Lung (tissue), 12 donors: ENCODE measurements around the gene TSPYL1. TPM values are rescaled to one million over a fixed set of nuclear protein-coding genes. Genes with fewer than 3 reads are reported as not detected.
"Not testable (repeated sequence)": the region's sequence is repeated elsewhere in the genome, so short reads cannot be mapped to it uniquely, and the experiment has no call there.

Experiments used
- ATAC-seq: fragments of 200-7000 bp; cut with Tn5 transposase; one replicate; pipeline ENCODE4 v1.9.1; 2020; ENCODE audit warnings: moderate number of reproducible peaks; ENCODE audit not compliant: insufficient read depth, low FRiP score
- DNase-seq, 3 donors: peaks; one replicate each; pipeline ENCODE4 v3.0.0-alpha.2; 2013 to 2017
- H3K27ac ChIP-seq, 2 donors: one replicate each; pipeline ENCODE4 v1.5.1; 2013; ENCODE audit warnings: mild to moderate bottlenecking in 2 of 2, moderate library complexity in 2 of 2, control low read depth in 1 of 2, inconsistent platforms in 1 of 2, low read depth in 1 of 2, low read length in 1 of 2
- H3K27me3 ChIP-seq, 3 donors: one replicate each; pipeline ENCODE4 v1.5.1; 2013; ENCODE audit warnings: low read length in 2 of 3; ENCODE audit not compliant: control insufficient read depth in 3 of 3, insufficient read depth in 3 of 3
- H3K36me3 ChIP-seq, 4 donors: one replicate each; pipeline ENCODE4 v1.5.1; 2013; ENCODE audit warnings: low read length in 4 of 4, mild to moderate bottlenecking in 1 of 4, moderate library complexity in 1 of 4; ENCODE audit not compliant: control insufficient read depth in 4 of 4, insufficient read depth in 4 of 4
- H3K4me1 ChIP-seq, 5 donors: one replicate each; pipeline ENCODE4 v1.5.1; 2013; ENCODE audit warnings: low read length in 5 of 5, mild to moderate bottlenecking in 2 of 5, moderate library complexity in 1 of 5; ENCODE audit not compliant: control insufficient read depth in 5 of 5, insufficient read depth in 5 of 5
- H3K4me3 ChIP-seq: one replicate; pipeline ENCODE4 v1.5.1; 2013; ENCODE audit warnings: mild to moderate bottlenecking, control low read depth, moderate library complexity
- H3K9ac ChIP-seq, 2 donors: one replicate each; pipeline ENCODE4 v1.5.1; 2013; ENCODE audit warnings: low read length in 2 of 2, control low read depth in 1 of 2; ENCODE audit not compliant: insufficient read depth in 1 of 2
- H3K9me3 ChIP-seq, 4 donors: one replicate each; pipeline ENCODE4 v1.5.1; 2013; ENCODE audit warnings: low read length in 3 of 4, mild to moderate bottlenecking in 1 of 4, moderate library complexity in 1 of 4; ENCODE audit not compliant: control insufficient read depth in 4 of 4, insufficient read depth in 3 of 4
- WGBS, 2 donors: extraction: QIAGEN DNeasy Blood & Tissue Kit; methylation state at CpG; one replicate each; pipeline ENCODE4 v1.1.7; 2013; 5-methylcytosine and 5-hydroxymethylcytosine counted together
- polyA plus RNA-seq, 2 donors: library from polyadenylated mRNA; stranded (reverse); fragments of 200-250 nt; gene quantifications; one replicate each; pipeline ENCODE4 v1.2.1, GENCODE V29; 2013
- total RNA-seq, 2 donors: library from RNA; depleted of rRNA in 1 of 2; stranded (reverse); fragments of >200 nt in 1 of 2; gene quantifications; one replicate each; pipeline ENCODE4 v1.2.1, GENCODE V29; 2014 to 2021
- TF ChIP-seq, protein P1 (sequence below): IDR thresholded peaks from 2 replicates; pipeline ENCODE4 v1.5.1; 2012; ENCODE audit warnings: mild to moderate bottlenecking; ENCODE audit errors: control extremely low read depth, extremely low read depth
- donor health status: control.
- donor health status: control.
- donor health status: Bipolar disorder and iron deficiency.
- donor health status: healthy.
- donor health status: DM: yes; HTN: yes; CAD: no.

TSPYL1 gene
- total and polyA plus RNA-seq, 4 donors = 16.3 to 68.8 (median 46.4) TPM

DNA sequence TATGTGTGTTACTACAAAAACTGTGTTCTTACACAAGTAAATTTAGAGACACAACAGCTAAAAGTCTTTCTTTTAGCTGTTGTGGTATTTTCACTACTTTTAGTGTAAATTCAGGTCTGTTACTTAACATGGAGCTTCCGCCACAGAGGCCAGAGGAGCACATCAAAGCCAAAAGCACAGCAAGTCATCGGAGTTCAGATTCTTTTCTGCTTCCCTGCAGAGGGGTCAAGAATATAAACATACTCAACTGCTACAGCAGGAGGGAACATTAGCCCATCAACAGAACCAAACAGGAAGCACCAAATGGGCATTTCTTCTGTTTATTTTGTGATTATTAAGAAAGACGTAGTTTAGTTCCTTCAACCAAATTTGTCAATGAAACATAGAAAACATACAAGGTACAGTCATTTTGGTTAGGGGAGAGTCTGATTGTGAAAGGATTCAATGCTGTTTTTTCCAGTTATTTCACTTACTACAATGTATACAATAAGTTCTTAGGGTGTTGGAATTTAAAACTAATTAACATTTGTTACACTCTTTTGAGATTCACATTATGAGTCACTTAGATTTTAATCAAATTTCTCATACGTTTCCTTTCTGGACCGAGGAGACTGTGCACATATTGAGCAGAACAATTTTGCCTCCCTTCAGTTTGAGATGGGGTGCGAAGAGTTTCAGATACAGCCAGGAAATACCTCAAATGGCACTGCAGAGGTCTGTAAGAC is 48.2 kb upstream of the TSPYL1 start:
- no peaks in the 10 kb centered on the region for H3K36me3 ChIP-seq
- no peak for ATAC-seq
- H3K27ac ChIP-seq = peak overlapping the region in 1 of 2 donors; percentile 65
- peaks cover 0 to 37% (median 12%) of the 10 kb centered on the region in 5 donors for H3K4me1 ChIP-seq
- DNase-seq = peak in 2 of 3 donors; percentile 55 to 65
- WGBS, 2 donors = 66 to 73% methylated on average over 6 of the region's 6 CpGs
- H3K27me3 ChIP-seq = no peaks in the 10 kb centered on the region
- TF ChIP-seq, protein P1, sequence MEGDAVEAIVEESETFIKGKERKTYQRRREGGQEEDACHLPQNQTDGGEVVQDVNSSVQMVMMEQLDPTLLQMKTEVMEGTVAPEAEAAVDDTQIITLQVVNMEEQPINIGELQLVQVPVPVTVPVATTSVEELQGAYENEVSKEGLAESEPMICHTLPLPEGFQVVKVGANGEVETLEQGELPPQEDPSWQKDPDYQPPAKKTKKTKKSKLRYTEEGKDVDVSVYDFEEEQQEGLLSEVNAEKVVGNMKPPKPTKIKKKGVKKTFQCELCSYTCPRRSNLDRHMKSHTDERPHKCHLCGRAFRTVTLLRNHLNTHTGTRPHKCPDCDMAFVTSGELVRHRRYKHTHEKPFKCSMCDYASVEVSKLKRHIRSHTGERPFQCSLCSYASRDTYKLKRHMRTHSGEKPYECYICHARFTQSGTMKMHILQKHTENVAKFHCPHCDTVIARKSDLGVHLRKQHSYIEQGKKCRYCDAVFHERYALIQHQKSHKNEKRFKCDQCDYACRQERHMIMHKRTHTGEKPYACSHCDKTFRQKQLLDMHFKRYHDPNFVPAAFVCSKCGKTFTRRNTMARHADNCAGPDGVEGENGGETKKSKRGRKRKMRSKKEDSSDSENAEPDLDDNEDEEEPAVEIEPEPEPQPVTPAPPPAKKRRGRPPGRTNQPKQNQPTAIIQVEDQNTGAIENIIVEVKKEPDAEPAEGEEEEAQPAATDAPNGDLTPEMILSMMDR = no peak
- no peaks in the 10 kb centered on the region for H3K9me3 ChIP-seq
- H3K4me3 ChIP-seq = no peak overlapping the region
- no peak overlapping the region for H3K9ac ChIP-seq

DNA sequence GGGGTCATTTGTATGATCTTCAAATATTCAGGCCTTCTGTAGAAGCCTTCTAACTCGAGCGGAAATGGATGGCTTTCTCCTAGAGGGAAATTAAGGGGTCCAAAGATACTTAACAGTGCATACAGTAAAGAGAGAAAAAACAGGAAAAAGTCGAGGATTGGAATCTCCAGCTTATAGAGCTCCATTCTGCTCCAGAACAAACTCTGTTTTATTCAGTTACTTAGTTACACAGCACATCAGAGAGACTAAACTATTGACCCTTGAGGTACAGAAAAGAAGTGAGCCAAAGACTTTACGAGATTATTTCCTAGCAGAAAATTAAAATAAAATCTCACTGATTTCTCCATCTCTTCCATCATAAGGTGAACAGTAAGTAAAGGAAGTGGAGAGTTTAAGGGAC is 47.3 kb upstream of the TSPYL1 start:
- Histone ChIP-seq H3K9ac (peak overlapping the region in 1 of 2 donors; percentile 54), H3K9me3 (no peaks in the 10 kb centered on the region), H3K27ac (peak overlapping the region in 1 of 2 donors; percentile 60), H3K4me1 (peaks cover 0 to 37% (median 12%) of the 10 kb centered on the region in 5 donors), H3K36me3 (no peaks in the 10 kb centered on the region), H3K27me3 (no peaks in the 10 kb centered on the region), H3K4me3 (no peak overlapping the region)
- DNase-seq (peak in 2 of 3 donors; percentile 25 to 62), ATAC-seq (no peak)
- 77 to 88% methylated on average over 4 of the region's 4 CpGs for WGBS, 2 donors
- TF ChIP-seq, protein P1 = no peak

DNA sequence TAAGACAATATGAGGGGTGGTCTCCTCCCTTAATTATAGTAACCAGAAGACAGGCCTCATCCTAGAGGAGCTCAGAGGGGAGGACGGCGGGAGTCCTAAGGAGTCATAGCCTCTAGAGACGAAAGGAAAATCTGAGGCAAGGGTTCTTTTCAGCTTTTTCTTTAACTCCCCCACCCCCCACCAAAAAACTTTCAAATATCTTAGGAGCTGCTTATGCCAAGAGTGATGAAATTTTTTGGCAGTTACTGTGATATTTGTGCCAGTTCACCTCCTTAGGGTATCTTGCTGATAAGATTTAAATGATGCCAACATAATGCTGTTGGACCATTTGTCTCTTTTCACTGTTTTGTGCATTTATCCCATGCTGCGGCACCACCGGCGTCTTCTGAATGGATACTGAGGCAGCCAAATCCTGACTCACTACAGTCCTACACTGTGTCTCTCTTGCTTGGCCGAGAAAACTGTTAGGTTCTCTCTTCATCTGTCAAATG is 46.5 kb upstream of the TSPYL1 start:
- DNase-seq (peak in 2 of 3 donors; percentile 59 to 65), ATAC-seq (no peak)
- H3K36me3 ChIP-seq = no peaks in the 10 kb centered on the region
- no peak overlapping the region for H3K4me3 ChIP-seq
- 83% methylated on average over 7 of the region's 7 CpGs for WGBS, 2 donors
- TF ChIP-seq, protein P1 = no peak
- no peak overlapping the region for H3K9ac ChIP-seq
- peaks cover 0 to 37% (median 12%) of the 10 kb centered on the region in 5 donors for H3K4me1 ChIP-seq
- H3K27me3 ChIP-seq = no peaks in the 10 kb centered on the region
- no peaks in the 10 kb centered on the region for H3K9me3 ChIP-seq
- no peak overlapping the region for H3K27ac ChIP-seq

DNA sequence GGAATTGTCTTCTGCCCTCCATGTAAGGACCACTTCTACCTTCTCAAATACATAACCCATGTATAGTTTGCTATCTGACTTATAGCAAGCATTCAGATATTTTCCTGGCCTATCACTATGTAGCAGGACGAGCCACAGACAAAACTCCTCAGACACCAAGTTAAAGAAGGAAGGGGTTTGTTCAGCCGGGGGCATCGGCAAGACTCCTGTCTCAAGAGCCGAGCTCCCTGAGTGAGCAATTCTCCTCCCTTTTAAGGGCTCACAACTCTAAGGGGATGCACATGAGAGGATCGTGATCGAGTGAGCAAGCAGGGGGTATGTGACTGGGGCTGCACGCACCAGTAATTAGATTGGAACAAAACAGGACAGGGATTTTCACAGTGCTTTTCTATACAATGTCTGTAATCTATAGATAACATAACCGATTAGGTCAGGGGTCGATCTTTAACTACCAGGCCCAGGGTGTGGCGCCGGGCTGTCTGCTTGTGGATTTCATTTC is 46.0 kb upstream of the TSPYL1 start:
- WGBS, 2 donors = 95 to 99% methylated on average over 10 to 11 of the region's 11 CpGs
- DNase-seq = not testable (repeated sequence)

More for the DNA sequence above, 46.0 kb upstream of the TSPYL1 start:
- H3K27me3 ChIP-seq, H3K4me3 ChIP-seq, ATAC-seq, H3K9me3 ChIP-seq, H3K27ac ChIP-seq, H3K9ac ChIP-seq, H3K36me3 ChIP-seq: not testable (repeated sequence)
- peaks cover 0 to 37% (median 15%) of the 10 kb centered on the region in 5 donors for H3K4me1 ChIP-seq
